Neural progenitor cell (in vitro differentiated cells): ENCODE results near the gene ARHGAP15.

Experiments
- EZH2phosphoT487 ChIP-seq: fragments of 200-600 bp; sonication (generic); IDR thresholded peaks from 2 replicates; pipeline ENCODE4 v1.6.1; 2017; ENCODE audit warnings: antibody characterized with exemption
- TF ChIP-seq, protein P1 (sequence below): fragments of 200-600 bp; sonication (generic); IDR thresholded peaks from 2 replicates; pipeline ENCODE4 v1.5.1; 2017; ENCODE audit warnings: antibody characterized with exemption, mild to moderate bottlenecking

DNA sequence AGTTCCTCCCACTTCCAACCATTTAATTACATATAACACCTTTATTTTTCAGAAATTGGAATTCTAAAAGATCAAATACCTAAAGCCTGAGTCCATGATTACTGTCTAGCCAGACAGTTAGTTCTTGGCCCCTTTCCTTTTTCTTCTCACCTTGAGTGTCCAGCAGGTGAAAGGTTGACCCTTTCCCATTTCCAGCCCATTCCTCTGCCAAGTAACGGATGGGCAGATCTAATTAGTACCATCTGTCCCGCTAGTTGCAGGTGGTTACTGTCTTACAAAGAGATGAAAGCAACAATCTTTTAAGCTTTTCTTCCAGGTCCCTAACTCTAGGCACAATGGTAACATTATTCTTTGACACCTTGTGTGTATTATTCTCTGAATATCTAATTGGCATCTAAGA lies 506.7 kb downstream of the ARHGAP15 start:
- TF ChIP-seq, protein P1, sequence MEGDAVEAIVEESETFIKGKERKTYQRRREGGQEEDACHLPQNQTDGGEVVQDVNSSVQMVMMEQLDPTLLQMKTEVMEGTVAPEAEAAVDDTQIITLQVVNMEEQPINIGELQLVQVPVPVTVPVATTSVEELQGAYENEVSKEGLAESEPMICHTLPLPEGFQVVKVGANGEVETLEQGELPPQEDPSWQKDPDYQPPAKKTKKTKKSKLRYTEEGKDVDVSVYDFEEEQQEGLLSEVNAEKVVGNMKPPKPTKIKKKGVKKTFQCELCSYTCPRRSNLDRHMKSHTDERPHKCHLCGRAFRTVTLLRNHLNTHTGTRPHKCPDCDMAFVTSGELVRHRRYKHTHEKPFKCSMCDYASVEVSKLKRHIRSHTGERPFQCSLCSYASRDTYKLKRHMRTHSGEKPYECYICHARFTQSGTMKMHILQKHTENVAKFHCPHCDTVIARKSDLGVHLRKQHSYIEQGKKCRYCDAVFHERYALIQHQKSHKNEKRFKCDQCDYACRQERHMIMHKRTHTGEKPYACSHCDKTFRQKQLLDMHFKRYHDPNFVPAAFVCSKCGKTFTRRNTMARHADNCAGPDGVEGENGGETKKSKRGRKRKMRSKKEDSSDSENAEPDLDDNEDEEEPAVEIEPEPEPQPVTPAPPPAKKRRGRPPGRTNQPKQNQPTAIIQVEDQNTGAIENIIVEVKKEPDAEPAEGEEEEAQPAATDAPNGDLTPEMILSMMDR, result no peak
- no peak for TF ChIP-seq EZH2phosphoT487
